ENCODE results near the gene ERCC1. TPM values are rescaled to one million over a fixed set of nuclear protein-coding genes. Genes with fewer than 3 reads are reported as not detected.
"Not testable (repeated sequence)": the region's sequence is repeated elsewhere in the genome, so short reads cannot be mapped to it uniquely, and the experiment has no call there.

Gene ERCC1
- total RNA-seq, 3 donors from 2014 or later (not counting 1 experiment from before 2014, with no cell fraction given) = 46.8 to 55.2 (median 48.2) TPM

DNA sequence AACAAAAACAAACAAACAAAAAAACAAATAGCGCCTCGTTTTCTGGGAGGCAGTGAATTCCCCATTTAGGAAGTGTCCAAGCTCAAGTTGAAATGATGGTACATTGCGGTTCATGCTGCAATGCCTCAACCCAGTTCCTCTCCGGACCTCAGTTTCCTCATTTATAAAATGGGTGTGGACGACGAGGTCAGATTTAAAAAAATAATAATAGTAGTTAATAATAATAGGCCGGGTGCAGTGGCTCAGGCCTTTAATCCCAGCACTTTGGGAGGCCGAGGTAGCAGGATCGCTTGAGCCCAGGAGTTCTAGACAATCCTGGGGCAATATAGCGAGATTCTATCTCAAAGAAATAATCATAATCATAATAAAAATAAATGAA is 15.5 kb upstream of the ERCC1 start:
- intact Hi-C loops (cut with micrococcal nuclease) = loop anchor here (1.0 kb wide), 1 partner anchor 40 kb away; no protein-coding TSS in a partner anchor
- Histone ChIP-seq H3K36me3 (ENCODE audit: control insufficient read depth, insufficient read depth, low read length) (no peaks in the 10 kb centered on the region), H3K4me3 (ENCODE audit: low read length) (peak overlapping the region; percentile 2), H3K9me3 (ENCODE audit: control insufficient read depth, insufficient read depth, low read length) (no peaks in the 10 kb centered on the region), H3K4me1 (ENCODE audit: control insufficient read depth, insufficient read depth, low read length) (peaks cover 38% of the 10 kb centered on the region), H3K27ac (ENCODE audit: low read length) (peak overlapping the region; percentile 70), H3K27me3 (ENCODE audit: control insufficient read depth, insufficient read depth, low read length) (no peaks in the 10 kb centered on the region)
- no peaks in the 10 kb centered on the region for H3K36me3 Mint-ChIP-seq
- peak overlapping the region; percentile 60 for H3K4me3 Mint-ChIP-seq
- ATAC-seq (no peak), DNase-seq (no peak)
- H3K9me3 Mint-ChIP-seq = no peaks in the 10 kb centered on the region
- H3K27me3 Mint-ChIP-seq (ENCODE audit: low read depth in 2 of 2) = no peaks in the 10 kb centered on the region
- H3K4me1 Mint-ChIP-seq = peaks cover 18 to 33% of the 10 kb centered on the region in 2 donors
- peak overlapping the region; percentile 86 to 92 for H3K27ac Mint-ChIP-seq
- TF ChIP-seq, protein P1, sequence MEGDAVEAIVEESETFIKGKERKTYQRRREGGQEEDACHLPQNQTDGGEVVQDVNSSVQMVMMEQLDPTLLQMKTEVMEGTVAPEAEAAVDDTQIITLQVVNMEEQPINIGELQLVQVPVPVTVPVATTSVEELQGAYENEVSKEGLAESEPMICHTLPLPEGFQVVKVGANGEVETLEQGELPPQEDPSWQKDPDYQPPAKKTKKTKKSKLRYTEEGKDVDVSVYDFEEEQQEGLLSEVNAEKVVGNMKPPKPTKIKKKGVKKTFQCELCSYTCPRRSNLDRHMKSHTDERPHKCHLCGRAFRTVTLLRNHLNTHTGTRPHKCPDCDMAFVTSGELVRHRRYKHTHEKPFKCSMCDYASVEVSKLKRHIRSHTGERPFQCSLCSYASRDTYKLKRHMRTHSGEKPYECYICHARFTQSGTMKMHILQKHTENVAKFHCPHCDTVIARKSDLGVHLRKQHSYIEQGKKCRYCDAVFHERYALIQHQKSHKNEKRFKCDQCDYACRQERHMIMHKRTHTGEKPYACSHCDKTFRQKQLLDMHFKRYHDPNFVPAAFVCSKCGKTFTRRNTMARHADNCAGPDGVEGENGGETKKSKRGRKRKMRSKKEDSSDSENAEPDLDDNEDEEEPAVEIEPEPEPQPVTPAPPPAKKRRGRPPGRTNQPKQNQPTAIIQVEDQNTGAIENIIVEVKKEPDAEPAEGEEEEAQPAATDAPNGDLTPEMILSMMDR (IDR thresholded peaks at IDR 0.05) = no peak
- WGBS (ENCODE audit: insufficient coverage) = 57% methylated on average over 6 of the region's 10 CpGs

DNA sequence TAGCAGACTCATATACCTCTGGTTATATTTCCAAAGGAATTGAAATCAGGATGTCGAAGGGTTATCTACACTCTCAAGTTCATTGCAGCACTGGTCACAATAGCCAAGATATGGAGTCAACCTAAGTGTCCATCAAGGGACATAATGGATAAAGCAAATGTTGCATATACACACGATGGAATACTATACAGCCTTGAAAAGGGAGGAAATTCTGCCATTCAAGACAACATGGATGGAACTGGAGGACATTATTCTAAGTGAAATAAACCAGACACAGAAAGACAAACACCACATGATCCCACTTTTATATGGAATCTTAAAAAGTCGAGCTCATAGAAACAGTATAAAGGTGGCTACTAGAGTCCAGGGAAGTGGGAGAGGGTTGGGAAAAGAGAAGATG is 13.6 kb upstream of the ERCC1 start:
- Histone ChIP-seq H3K36me3 (ENCODE audit: control insufficient read depth, insufficient read depth, low read length) (no peaks in the 10 kb centered on the region), H3K9me3 (ENCODE audit: control insufficient read depth, insufficient read depth, low read length) (no peaks in the 10 kb centered on the region), H3K4me3 (ENCODE audit: low read length) (no peak overlapping the region), H3K27ac (ENCODE audit: low read length) (no peak overlapping the region), H3K27me3 (ENCODE audit: control insufficient read depth, insufficient read depth, low read length) (no peaks in the 10 kb centered on the region), H3K4me1 (ENCODE audit: control insufficient read depth, insufficient read depth, low read length) (peaks cover 21% of the 10 kb centered on the region)
- peaks cover 7 to 15% of the 10 kb centered on the region in 2 donors for H3K4me1 Mint-ChIP-seq
- WGBS (ENCODE audit: insufficient coverage) = 89% methylated on average over 3 of the region's 3 CpGs
- no peaks in the 10 kb centered on the region for H3K36me3 Mint-ChIP-seq
- TF ChIP-seq, protein P1 (IDR thresholded peaks at IDR 0.05) = no peak
- intact Hi-C loops (cut with micrococcal nuclease) = no loop called here
- no peak overlapping the region for H3K4me3 Mint-ChIP-seq
- H3K27me3 Mint-ChIP-seq (ENCODE audit: low read depth in 2 of 2) = no peaks in the 10 kb centered on the region
- H3K9me3 Mint-ChIP-seq = no peaks in the 10 kb centered on the region
- DNase-seq (no peak), ATAC-seq (no peak)
- H3K27ac Mint-ChIP-seq = no peak overlapping the region

DNA sequence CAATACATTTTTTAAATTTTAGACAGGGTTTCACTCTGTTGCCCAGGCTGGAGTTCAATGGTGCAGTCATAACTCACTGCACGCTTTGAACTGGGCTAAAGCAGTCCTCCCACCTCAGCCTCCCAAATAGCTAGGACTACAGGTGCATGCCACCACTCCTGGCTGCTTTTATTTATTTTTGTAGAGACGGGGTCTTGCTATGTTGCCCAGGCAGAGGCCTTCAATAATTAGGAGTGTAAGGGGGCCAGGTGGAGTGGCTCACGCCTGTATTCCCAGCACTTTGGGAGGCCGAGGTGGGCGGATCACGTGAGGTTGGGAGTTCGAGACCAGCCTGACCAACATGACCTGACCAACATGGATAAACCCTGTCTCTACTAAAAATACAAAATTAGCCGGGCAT is 8.8 kb upstream of the ERCC1 start:
- peaks cover 5 to 10% of the 10 kb centered on the region in 2 donors for H3K4me1 Mint-ChIP-seq
- H3K27me3 ChIP-seq (ENCODE audit: control insufficient read depth, insufficient read depth, low read length); H3K9me3 Mint-ChIP-seq; DNase-seq; H3K27ac ChIP-seq (ENCODE audit: low read length); ATAC-seq; H3K36me3 Mint-ChIP-seq; H3K4me3 Mint-ChIP-seq; H3K36me3 ChIP-seq (ENCODE audit: control insufficient read depth, insufficient read depth, low read length); H3K27ac Mint-ChIP-seq; H3K9me3 ChIP-seq (ENCODE audit: control insufficient read depth, insufficient read depth, low read length); H3K4me3 ChIP-seq (ENCODE audit: low read length); intact Hi-C loops (cut with micrococcal nuclease); H3K27me3 Mint-ChIP-seq (ENCODE audit: low read depth in 2 of 2): not testable (repeated sequence)
- 94% methylated on average over 8 of the region's 8 CpGs for WGBS (ENCODE audit: insufficient coverage)
- H3K4me1 ChIP-seq (ENCODE audit: control insufficient read depth, insufficient read depth, low read length) = peaks cover 16% of the 10 kb centered on the region

DNA sequence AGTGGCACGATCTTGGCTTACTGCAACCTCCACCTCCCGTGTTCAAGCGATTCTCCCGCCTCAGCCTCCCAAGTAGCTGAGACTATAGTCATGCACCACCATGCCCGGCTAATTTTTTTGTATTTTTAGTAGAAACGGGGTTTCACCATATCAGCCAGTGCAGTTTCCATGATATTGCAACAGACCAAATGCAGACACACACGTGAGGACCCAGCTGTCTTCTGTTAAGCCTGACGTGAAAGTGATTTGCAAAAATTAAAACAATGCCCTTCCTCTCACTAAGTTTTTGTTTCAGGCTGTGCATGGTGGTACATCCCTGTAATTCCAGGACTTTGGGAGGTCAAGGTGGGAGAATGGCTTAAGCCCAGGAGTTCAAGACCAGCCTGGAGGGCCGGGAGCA is 7.3 kb upstream of the ERCC1 start:
- H3K9me3 Mint-ChIP-seq; intact Hi-C loops (cut with micrococcal nuclease); H3K27ac Mint-ChIP-seq; H3K4me3 Mint-ChIP-seq; H3K4me3 ChIP-seq (ENCODE audit: low read length); H3K9me3 ChIP-seq (ENCODE audit: control insufficient read depth, insufficient read depth, low read length); ATAC-seq; DNase-seq; H3K27me3 Mint-ChIP-seq (ENCODE audit: low read depth in 2 of 2); H3K27me3 ChIP-seq (ENCODE audit: control insufficient read depth, insufficient read depth, low read length); H3K36me3 Mint-ChIP-seq; H3K36me3 ChIP-seq (ENCODE audit: control insufficient read depth, insufficient read depth, low read length); H3K27ac ChIP-seq (ENCODE audit: low read length): not testable (repeated sequence)
- H3K4me1 Mint-ChIP-seq = peaks cover 5 to 13% of the 10 kb centered on the region in 2 donors
- WGBS (ENCODE audit: insufficient coverage) = 58% methylated on average over 9 of the region's 9 CpGs
- peaks cover 19% of the 10 kb centered on the region for H3K4me1 ChIP-seq (ENCODE audit: control insufficient read depth, insufficient read depth, low read length)

DNA sequence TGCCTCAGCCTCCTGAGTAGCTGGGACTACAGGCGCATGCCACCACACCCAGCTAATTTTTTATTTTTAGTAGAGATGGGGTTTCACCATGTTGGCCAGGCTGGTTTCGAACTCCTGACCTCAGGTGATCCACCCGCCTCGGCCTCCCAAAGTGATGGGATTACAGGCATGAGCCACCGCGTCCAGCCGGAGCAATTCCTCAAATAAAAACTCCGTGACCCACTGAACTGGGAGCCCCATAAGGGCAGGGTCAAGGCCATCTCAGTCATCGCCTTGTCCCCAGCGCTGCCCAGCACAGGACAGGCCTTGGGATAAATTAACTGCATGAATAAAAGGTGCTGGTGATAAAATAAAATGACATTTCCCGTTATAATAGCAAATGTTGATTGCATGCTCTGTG is 6.2 kb upstream of the ERCC1 start:
- DNase-seq; H3K27ac Mint-ChIP-seq; H3K4me3 ChIP-seq (ENCODE audit: low read length); H3K27me3 ChIP-seq (ENCODE audit: control insufficient read depth, insufficient read depth, low read length); H3K27me3 Mint-ChIP-seq (ENCODE audit: low read depth in 2 of 2); H3K9me3 ChIP-seq (ENCODE audit: control insufficient read depth, insufficient read depth, low read length); H3K36me3 ChIP-seq (ENCODE audit: control insufficient read depth, insufficient read depth, low read length); ATAC-seq; H3K9me3 Mint-ChIP-seq; H3K36me3 Mint-ChIP-seq; H3K27ac ChIP-seq (ENCODE audit: low read length): not testable (repeated sequence)
- Mint-ChIP-seq H3K4me1 (peaks cover 5 to 13% of the 10 kb centered on the region in 2 donors), H3K4me3 (peak overlapping the region; percentile 19)
- intact Hi-C loops (cut with micrococcal nuclease) = loop anchor here (2.0 to 10.0 kb wide), 2 partner anchors 13 to 135 kb away; no protein-coding TSS in a partner anchor
- 92% methylated on average over 10 of the region's 11 CpGs for WGBS (ENCODE audit: insufficient coverage)
- H3K4me1 ChIP-seq (ENCODE audit: control insufficient read depth, insufficient read depth, low read length) = peaks cover 19% of the 10 kb centered on the region
